HG02840 (cell line): ENCODE measurements around the gene HOXA7.

ENCODE experiments used
- ATAC-seq: cut with Tn5 transposase; IDR thresholded peaks from one replicate; pipeline ENCODE4 v1.9.1; 2021; ENCODE audit warnings: mild to moderate bottlenecking, moderate library complexity, moderate number of reproducible peaks; ENCODE audit not compliant: unreplicated experiment, low FRiP score

Gene HOXA7

DNA sequence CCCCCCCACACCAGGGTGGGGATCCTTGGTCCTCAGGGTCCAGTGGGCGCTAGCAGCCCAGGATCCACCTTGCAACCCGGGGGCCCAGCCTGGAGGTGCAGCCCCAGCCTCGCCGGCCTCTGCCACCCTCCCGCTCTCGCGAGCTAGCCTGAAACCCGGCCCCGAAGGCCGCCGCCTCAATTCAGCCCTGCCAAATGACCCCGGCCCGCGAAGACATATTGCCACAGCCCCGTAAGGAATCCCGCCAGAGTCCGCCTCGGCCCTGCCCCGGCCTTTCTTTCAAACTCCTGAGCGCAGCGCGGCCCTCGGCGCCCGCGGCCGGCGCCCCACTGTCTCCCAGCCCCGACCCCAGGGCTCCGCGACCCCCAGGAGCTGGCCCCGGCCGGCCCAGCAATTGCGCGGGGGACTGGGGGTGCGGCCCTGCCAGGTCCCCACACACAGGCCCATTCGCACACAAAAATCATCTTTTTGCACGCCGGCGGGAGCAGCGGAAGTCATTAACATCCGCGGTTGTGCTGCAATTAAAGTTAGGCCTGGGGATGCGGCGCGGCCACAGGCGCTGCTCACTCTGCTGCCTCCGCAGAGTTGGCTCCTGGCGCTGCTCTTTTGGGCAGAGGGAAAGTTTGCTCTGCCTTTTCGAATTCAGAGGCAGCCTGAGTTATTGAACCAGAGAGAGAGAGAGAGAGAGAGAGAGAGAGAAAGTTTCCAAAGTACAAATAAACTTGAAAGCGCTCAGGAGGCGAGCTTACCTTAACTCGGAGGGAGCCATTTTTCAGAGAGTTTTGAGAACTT is 16.9 kb downstream of the HOXA7 start:
- no peak for ATAC-seq

DNA sequence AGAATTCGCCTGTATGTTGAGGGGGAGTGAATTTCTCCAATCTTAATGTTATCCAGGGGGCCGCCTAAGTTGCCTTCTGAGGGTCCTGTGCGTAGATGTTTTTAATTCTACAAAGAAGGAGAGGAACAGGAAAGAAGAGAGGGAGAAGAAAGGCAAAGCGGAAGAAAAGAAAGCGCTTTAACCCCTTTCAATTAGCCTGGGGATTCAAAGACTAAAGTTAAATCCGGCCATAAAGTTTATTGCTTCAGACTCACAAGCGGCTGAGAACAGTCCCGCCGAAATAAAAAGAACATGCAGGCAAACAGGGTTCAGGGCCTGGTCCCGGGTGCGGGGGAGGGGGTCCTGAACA is 17.5 kb downstream of the HOXA7 start:
- no peak for ATAC-seq

DNA sequence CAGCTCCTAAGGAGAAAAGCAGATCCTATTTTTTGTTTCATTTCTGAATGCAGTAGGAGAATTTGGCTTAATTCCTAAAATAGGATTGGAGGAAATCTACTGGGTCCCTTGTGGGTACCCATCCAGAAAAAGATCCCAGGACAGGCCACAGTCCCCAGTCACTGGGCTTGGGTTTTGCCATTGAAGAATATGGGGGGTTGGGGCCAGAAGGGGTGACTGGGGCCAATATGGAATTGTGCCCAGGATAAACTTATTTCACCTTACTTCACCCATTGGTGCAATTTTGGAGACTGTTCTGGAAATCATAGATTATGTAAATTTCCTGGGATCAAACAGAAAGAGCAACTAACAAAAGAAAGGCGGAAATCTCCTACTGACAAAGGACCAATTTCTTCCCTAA is 18.0 kb downstream of the HOXA7 start:
- no peak for ATAC-seq

DNA sequence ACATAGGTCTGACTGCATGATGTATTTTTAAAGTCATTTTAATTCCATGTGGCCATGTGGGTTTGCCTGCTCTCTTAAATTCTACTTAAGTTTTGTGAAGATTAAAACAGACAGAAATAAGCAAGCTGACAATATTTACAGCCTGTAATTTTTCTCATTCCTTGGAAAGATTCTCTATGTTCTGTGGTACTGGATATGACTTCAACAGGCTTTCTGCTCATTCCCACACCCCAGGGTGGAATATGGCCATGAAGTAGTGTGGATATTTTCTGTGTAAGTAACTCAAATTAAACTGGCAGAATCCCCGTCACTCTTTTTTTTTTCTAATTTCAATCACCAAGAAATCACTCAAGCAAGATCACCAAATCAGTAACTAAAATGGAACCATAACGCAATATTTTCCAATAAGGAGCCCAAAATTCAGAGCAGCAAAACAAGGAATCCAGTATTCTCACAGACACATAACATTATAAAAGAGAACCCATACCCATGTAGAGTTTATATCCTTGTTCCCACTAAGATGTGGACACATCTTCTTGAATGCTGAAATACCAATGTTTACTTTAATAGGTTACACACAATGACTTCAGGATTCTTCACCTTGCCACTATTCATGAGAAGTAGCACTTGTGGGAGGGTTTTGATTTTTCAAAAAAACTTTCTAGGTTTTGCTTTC is 18.7 kb downstream of the HOXA7 start:
- no peak for ATAC-seq

DNA sequence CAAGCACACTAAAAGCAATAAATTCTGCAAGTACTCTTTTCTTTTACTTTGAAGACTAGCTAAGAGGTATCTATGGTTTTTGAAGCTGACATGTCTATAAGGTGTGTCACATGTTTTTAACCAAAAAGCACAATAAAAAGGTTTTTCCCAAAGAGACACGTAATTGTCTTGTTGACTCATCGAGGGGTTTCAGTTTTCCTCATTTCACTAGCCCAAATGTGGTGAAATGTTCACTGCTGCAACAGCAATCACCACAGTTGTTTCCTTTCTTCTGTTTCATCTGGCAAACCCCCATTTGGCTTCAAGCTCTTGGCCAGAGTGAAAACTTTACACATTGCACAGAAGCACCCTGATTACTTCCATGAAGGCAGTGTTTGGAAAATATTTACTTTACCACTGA is 22.1 kb downstream of the HOXA7 start:
- no peak for ATAC-seq

DNA sequence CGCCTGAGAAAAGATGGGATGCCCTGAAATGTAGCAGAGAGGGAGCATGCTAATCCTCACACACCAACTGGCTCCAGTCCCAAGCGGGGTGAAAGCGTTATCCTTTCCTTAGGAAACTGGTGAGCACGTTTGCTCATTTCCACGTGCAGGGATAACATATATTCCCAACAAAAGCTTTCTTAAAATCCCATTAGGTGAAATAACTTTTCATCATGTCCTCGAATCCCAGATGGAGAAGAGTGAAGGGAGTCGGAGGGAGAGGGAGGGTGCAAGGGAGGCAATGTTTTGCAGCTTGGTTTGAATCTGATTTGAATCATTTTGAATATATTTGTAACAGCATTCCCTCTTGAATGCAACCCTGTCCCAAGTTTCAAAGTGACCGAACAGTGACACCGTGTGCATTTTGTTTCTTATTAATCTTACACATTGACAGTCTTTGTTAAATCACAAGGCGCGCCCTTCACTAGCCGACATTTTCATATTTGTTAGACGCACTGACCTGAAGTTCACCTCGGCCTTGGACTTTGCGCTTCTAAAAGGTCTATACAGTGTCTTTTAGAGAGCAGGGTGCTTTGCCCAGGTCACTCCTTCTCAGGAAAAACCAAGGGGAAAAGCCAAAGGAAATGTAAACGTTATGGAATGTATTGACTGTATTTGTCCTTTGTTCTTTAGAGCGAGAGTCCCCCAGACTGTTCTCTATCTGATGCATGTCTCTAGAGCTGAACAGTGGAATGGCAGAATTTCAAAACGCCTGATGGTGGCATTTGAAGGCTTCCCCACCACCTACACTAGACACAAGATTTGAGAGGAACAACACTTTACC is 22.9 kb downstream of the HOXA7 start:
- no peak for ATAC-seq

DNA sequence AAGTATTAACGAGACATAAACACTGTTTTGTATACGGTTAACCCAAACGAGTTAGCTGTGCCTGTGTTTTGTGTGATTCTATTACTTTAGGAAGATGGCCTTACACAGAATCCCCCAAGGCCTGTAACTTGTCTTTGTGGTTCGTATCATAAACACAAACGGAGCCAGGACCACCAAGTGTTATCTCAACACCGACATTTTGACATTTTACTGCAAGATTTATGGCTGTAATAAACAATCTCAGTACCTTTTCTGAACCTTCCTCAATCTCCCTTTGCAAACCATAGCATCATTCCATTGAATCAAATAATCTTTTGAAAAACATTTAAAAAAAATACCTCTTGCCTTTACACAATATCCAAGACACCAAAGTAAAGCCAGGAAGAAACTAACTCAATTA is 23.5 kb downstream of the HOXA7 start:
- ATAC-seq = no peak

DNA sequence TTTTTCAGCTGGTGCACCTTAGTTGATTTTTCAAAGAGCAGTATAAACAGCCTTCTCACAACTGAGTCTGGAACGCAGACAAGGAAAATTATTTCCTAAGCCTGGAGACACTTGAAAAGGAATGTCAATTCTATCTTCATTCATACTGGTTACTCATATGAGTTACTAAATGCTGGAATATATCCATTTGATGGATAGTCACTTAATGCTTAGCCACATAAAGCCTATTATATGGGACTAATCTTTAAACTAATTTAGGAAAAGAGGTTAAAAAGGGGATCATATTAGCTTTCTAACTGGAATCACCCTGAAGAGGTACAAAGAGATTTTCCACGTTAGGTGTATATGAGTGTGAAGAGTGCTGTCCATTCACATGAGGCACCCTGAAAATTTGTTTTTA is 24.3 kb downstream of the HOXA7 start:
- no peak for ATAC-seq

DNA sequence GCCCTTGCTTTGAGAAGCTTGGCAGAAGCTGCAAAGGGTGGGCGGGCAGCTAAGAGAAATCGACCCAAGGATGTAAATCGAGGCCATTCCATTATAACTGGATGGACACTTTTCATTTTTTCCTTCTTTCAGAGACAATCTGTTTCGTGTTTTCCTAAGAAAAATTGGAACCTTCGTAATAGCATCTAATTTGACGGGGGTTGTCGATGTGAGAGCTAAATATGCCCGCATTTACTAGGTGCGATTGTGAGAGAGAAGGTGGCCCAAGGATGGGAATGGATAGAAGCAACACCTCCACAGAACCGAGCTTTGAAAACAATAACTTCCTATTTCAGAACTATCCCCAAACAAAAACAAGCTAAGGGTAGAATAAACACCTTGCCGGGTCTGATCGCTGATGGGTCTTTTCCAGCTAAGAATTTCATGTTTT is 25.1 kb downstream of the HOXA7 start:
- ATAC-seq = no peak

DNA sequence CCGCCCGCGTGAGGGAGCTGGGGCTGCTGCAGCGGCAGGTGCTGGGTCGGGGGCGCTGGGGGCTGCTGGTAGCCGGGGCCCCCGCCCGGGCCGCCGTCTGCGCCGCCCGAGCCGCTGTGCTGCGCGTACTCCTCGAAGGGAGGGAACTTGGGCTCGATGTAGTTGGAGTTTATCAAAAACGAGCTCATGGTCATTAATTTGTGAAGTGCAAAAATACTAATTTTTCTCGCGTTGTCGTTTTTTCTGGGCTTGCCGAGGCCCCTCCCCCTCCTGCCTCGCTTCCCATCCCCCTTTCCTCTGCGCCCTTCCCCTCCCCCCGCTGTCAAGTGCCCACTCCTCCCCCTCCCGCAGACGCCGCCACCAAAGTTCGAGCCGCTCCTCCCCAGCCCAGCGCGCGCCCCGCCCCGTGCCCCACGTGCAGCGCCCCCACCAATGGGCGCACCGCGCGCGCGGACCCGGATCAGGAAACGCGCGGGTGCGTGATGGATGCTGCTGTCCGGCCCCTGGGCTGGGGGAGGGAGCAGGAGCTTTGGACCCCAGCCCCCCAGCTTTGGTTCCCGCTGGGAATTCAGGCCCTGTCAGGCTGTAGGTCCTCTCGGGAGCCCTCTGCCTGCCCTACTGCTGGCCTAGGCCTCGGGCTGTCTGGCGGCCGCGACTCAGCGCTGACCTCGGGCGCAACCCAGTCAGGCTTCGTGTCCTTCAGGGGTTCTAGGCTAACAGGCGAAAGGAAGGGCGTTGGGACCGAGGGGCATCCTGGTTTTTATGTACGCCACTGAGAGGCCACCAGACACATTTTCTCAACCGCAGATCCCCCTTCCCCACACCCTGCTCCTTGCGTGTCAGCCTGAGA is 25.7 kb downstream of the HOXA7 start, which contains the start of gene HOXA4:
Gene HOXA4 (minus strand): TSS at position 218 of the 850 bp plus-strand sequence. CDS start 24 bp downstream, at position 194.
- no peak for ATAC-seq

DNA sequence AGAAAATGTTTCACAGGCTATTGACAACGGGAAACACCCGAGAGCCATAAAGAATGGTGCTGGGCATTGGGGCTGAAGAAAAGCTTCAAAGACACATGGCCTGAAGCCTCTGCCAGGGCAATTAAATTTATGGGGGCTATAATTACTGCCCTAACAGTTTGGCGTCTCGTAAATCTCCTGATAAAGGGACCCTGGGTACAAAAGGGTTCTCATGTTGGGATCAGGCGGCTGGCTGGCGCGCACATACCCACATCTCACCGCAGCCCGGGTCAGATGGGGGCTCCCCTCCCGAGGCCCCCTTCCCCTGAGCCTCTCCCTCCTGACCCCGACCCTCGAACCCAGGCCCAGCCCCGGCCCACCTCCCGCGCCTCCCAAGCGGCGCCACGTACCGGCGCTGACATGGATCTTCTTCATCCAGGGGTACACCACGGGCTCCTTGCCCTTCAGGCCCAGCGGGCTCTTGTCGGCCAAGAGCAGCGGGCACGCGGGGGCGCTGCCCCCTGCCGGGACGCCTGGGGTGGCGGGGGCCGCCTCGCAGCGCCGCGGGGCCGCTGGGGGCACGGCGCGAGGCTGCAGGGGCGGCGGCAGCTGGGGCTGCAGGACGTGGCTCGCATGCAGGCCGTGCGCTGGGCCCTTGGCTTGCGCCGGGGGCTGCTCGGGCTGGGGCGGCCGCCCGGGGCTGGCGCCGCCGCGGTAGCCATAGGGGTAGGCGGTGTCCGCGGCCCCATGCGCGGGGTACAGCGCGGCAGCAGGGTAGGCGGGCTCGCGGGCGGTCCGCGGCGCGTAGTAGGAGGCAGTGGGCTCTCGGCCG is 26.5 kb downstream of the HOXA7 start:
- no peak for ATAC-seq

DNA sequence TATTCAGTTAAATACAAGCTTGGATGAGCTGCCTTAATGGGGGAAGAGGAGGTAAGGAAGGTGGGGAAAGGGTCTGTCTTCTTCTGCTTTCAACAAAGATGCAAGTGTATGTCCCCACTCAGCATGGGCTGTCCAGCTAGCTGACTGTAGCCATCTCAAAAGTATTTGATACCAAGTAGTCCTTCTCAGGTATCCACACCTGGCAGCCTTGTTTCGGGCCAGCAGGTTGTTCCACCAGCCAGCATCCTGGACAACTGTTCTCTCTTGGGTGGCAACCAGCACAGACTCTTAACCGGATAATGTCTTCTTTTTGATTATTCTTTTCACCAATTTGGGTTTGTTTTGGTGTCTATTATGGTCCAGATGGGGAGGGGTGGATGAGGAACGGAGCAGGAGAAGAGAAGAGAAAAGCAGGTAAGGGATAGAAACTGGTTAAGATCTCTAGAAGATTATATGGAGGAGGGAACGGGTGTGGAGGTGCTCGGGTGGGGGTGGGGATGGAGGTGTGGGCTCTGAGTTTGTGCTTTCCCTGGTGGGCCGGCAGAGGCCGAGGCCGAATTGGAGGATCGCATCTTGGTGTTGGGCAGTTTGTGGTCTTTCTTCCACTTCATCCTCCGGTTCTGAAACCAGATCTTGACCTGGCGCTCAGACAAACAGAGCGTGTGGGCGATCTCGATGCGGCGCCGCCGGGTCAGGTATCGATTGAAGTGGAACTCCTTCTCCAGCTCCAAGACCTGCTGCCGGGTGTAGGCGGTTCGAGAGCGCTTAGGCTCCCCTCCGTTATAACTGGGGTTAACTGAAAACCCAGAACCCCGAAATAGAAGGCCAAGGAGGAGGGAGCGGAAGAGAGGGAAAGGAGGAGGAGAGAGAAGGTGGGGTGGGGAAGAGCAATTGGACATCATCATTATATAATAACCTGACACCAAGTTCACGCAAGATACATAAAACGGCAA is 27.4 kb downstream of the HOXA7 start:
- no peak for ATAC-seq

DNA sequence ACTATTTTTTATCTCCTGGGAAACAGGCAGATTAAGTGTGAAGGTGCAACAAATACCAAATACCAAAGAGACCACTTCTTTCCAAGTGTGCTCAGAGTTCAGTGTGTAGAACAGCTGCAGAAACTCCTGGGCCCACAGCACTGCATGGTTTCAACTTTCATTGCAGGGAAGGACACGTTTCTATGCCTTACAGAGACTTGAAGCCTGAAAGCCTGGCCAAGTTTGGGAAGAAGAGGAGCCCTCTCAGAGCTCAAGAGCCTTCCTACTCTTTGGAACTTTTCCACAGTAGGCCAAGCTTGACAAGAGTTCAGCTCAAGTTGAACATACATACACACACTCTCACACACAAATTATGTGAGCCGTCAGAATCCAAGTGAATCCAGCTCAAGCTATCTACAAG is 28.4 kb downstream of the HOXA7 start:
- ATAC-seq = no peak

DNA sequence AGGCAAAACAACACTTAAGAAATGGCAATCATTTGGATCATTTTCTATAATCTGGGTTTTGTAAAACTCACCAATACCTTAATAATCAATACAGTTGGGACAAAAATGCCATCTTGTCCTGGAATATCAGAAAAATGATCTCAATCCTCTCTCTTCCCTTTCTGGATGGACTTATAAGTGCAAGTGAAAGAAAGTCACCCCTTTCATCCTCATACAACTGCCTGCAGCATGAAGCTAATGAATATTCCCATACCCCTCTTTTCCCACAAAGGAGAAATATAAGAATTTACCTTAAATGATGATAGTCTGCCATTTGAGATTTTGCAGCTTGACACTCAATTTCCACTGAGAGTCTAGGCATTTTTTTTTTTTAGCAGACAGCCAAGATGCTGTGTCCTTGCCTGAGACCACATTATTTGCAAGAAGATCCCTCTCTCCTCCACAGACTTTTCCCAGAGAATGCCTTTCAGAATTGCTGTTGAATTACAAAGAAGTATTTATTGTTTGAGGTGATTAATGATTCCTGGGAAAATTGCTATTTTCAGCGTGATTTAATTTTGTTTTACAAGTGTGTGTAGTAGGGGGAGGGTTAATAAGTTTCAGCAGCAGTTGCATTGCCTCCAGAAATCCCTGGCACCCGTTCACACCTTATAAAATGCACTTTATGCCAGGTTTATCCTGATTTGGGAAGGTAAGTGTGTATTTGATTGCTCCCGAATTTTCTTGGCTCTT is 29.7 kb downstream of the HOXA7 start:
- no peak for ATAC-seq

DNA sequence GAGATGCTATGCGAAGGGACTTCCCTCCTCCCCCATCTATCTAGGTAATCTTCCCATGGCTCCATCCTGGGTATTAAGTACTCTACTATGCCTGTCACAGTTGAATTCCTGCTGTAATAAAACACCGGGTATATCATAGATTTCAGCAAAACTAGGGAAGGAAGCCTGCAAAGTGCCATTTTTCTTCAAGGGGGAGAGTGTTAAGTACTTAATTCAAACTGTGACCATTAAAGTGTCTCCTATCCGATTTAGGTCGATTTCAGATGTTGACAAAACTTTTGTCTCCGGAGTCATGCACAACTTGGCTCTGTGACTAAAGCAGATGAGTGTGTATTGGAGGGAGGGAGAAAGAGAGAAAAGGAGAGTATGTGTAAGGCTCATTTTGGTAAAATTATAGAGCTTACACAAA is 30.5 kb downstream of the HOXA7 start:
- ATAC-seq = no peak

DNA sequence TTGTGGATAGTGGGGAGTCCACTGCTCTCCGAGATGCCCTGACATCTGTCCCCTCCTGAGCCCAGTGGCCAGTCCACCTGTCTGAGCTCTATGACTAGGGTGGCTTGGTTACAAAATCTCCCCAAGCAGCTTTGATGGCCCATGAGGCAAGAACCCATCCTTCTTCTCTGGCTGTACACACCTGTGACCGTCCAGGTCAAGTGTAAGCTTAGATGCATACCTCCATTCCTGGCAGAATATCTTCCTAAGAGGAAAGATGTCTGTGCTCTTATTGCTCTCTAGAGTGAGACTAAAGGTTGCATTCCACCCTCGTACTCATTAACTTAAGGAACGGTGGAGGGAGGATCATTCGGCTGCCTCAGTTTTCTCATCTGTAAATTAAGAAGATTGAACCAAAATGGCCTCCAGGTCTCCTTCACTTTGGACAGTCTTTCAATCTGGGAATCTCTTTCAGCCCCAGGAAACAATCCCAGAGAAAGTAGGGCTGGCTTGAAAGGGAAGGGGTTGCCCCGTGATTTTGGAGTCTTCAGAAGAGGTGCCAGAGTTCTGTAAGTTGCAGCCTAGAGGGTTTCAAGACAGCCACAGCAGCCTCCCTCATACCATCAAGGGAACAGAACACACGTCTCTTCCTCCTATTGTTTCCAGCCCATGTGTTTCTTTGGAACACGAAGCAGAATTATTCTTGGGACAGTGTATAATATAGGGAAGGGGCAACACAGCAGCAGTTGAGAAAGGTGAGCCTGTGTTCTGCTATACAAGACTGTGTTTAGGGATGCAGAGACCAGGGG is 31.4 kb downstream of the HOXA7 start:
- ATAC-seq = no peak
